ENCODE data around the gene ATP1A4. TPM values are rescaled to one million over a fixed set of nuclear protein-coding genes. Genes with fewer than 3 reads are reported as not detected.

ATP1A4 gene
- total and polyA plus RNA-seq, 2 of the 8 experiments (the other 6 are each of a cell fraction or from before 2014, with no cell fraction given): 0.48 to 0.61 TPM

GRCh38 chr1:160162931-160163330 lies 11.5 kb downstream of the ATP1A4 start:
- Histone ChIP-seq H3K79me1 (ENCODE audit: low read depth, low read length) (no peaks in the 10 kb centered on the region), H2BK12ac (ENCODE audit: low read depth, low read length) (peak overlapping the region; percentile 29; the same call in 1 of the 2 replicates)
- POLR2A ChIA-PET (ENCODE audit: partially characterized antibody): interaction anchor here (1.2 to 2.4 kb wide), 5 partner anchors 46 to 89 kb away, joined by 3 to 11 read pairs (median 5); no protein-coding TSS in a partner anchor
- no peak for TF ChIP-seq KDM1A (IDR thresholded peaks at IDR 0.05; ENCODE audit: borderline replicate concordance, low read length)
- TF ChIP-seq CREB1 (IDR thresholded peaks at IDR 0.05): no peak
- TF ChIP-seq RFX5 (IDR thresholded peaks at IDR 0.05; ENCODE audit: borderline replicate concordance, low read depth, low read length): no peak
- no peak for TF ChIP-seq RNF2 (IDR thresholded peaks at IDR 0.05; ENCODE audit: borderline replicate concordance, low read depth, low read length, missing control alignments, poor library complexity, severe bottlenecking)
- no peak for TF ChIP-seq MAX (IDR thresholded peaks at IDR 0.05)
- no peak for TF ChIP-seq CHD2 (IDR thresholded peaks at IDR 0.05; ENCODE audit: low read length)
- TF ChIP-seq, protein P1, sequence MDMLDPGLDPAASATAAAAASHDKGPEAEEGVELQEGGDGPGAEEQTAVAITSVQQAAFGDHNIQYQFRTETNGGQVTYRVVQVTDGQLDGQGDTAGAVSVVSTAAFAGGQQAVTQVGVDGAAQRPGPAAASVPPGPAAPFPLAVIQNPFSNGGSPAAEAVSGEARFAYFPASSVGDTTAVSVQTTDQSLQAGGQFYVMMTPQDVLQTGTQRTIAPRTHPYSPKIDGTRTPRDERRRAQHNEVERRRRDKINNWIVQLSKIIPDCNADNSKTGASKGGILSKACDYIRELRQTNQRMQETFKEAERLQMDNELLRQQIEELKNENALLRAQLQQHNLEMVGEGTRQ (IDR thresholded peaks at IDR 0.05; ENCODE audit: low read length): no peak
- TF ChIP-seq TAF1 (IDR thresholded peaks at IDR 0.05; ENCODE audit: low read depth, low read length): no peak
- TF ChIP-seq SP1 (IDR thresholded peaks at IDR 0.05; ENCODE audit: low read depth, low read length): no peak
- no peak for TF ChIP-seq JUN (IDR thresholded peaks at IDR 0.05; ENCODE audit: low read depth, low read length)
- no peak for TF ChIP-seq NANOG (IDR thresholded peaks at IDR 0.05; ENCODE audit: insufficient read depth, low read depth, low read length, poor library complexity, severe bottlenecking)
- TF ChIP-seq SIRT6 (IDR thresholded peaks at IDR 0.05; ENCODE audit: low read length): no peak
- no peak for TF ChIP-seq SP4 (IDR thresholded peaks at IDR 0.05; ENCODE audit: low read length)

More at GRCh38 chr1:160162931-160163330, 11.5 kb downstream of the ATP1A4 start:
- Histone ChIP-seq H3K14ac (ENCODE audit: insufficient read length) (no peak overlapping the region), H3K23me2 (ENCODE audit: low read depth, low read length) (no peaks in the 10 kb centered on the region), H2AK5ac (ENCODE audit: low read depth, low read length) (0 out of 2 replicates have a peak overlapping the region, but pooled peaks have one; percentile 77), H3K4me2 (ENCODE audit: insufficient read depth in 1 of 2, low read depth in 2 of 2, low read length in 2 of 2) (no peak overlapping the region), H2BK120ac (replicated peaks; ENCODE audit: low read depth, low read length) (no peak overlapping the region), H3K9ac (replicated peaks in 1 of 4; ENCODE audit: extremely low read depth in 1 of 4, low read depth in 3 of 4, low read length in 3 of 4) (no peak overlapping the region), H4K91ac (replicated peaks; ENCODE audit: insufficient read length, low read length) (no peak overlapping the region), H3K4me1 (replicated peaks in 1 of 4; ENCODE audit: control insufficient read depth in 3 of 4, insufficient read depth in 4 of 4, low read length in 3 of 4) (peaks cover 0 to 7% (median 3%) of the 10 kb centered on the region in 4 experiments; a peak in 5 of 7 replicates), H3K4me3 (ENCODE audit: extremely low read depth in 1 of 4, insufficient read depth in 2 of 4, low read depth in 3 of 4, low read length in 4 of 4) (no peak overlapping the region), H3K36me3 (ENCODE audit: control insufficient read depth in 2 of 4, insufficient read depth in 4 of 4, low read length in 3 of 4) (no peaks in the 10 kb centered on the region), H3K79me2 (ENCODE audit: control insufficient read depth in 1 of 2, insufficient read depth in 2 of 2, low read length in 2 of 2) (no peaks in the 10 kb centered on the region), H2BK5ac (ENCODE audit: low read depth, low read length) (peak overlapping the region; percentile 22; the same call in 1 of the 2 replicates), H3K9me3 (ENCODE audit: insufficient read depth in 2 of 2, low read depth in 1 of 2, low read length in 1 of 2) (no peaks in the 10 kb centered on the region), H4K5ac (ENCODE audit: insufficient read length, low read depth, low read length) (no peak overlapping the region), H3K27me3 (replicated peaks in 1 of 4; ENCODE audit: control insufficient read depth in 3 of 4, extremely low read depth in 1 of 4, insufficient read depth in 3 of 4, low read length in 3 of 4) (no peaks in the 10 kb centered on the region; a peak in 2 of 7 replicates), H2AFZ (ENCODE audit: low read length) (no peak overlapping the region), H4K8ac (ENCODE audit: extremely low read depth, insufficient read depth, low read length) (no peak overlapping the region), H3K4ac (replicated peaks; ENCODE audit: insufficient read length, low read depth, low read length) (no peak overlapping the region), H3K27ac (ENCODE audit: low read depth, low read length) (no peak overlapping the region), H3K56ac (replicated peaks; ENCODE audit: insufficient read length, low read depth, low read length) (no peak overlapping the region), H3K23ac (ENCODE audit: insufficient read length) (no peak overlapping the region), H4K20me1 (replicated peaks in 1 of 2; ENCODE audit: control insufficient read depth in 1 of 2, insufficient read depth in 2 of 2, low read length in 2 of 2) (no peaks in the 10 kb centered on the region), H2BK20ac (ENCODE audit: low read length) (peak overlapping the region; percentile 0; the same call in 1 of the 2 replicates), H2BK15ac (ENCODE audit: low read length) (0 out of 2 replicates have a peak overlapping the region, but pooled peaks have one; percentile 0), H3K18ac (ENCODE audit: extremely low read depth, low read length) (no peak overlapping the region)
- FAIRE-seq (no peak), DNase-seq (ENCODE audit: low read depth in 1 of 2, low spot score in 2 of 2) (no peak)
- 91% methylated on average over 2 of the region's 2 CpGs; no CpG with 5 or more reads in 1 of the 2 experiments for WGBS, 2 experiments (ENCODE audit: extremely low coverage in 1 of 2, insufficient coverage in 1 of 2, insufficient read length in 1 of 2, insufficient replicate concordance in 2 of 2, low coverage in 1 of 2, low lambda C conversion rate in 2 of 2, missing lambda C conversion rate in 1 of 2)
- CTCF ChIA-PET (ENCODE audit: partially characterized antibody): interaction anchor here (0.7 to 18.4 kb wide), 31 partner anchors 10 to 978 kb away, joined by 3 to 257 read pairs (median 7); partner anchors contain the start of genes ATP1A4, CASQ1, DCAF8 and KCNJ9
